ENCODE measurements around the gene SH3RF1.
"Not testable (repeated sequence)": the region's sequence is repeated elsewhere in the genome, so short reads cannot be mapped to it uniquely, and the experiment has no call there.

Gene SH3RF1

GRCh38 chr4:169202145-169202699 is 68.5 kb downstream of the SH3RF1 start:
- TF ChIP-seq CTCF (conservative IDR thresholded peaks at IDR 0.05; ENCODE audit: low read depth, low read length) = no peak
- no peak for DNase-seq (ENCODE audit: low read depth)
- H3K4me3 ChIP-seq (ENCODE audit: low read length) = no peak overlapping the region

- no peak for DNase-seq (ENCODE audit: low read depth)
- TF ChIP-seq CTCF (conservative IDR thresholded peaks at IDR 0.05; ENCODE audit: low read depth, low read length) = no peak
- no peak overlapping the region for H3K4me3 ChIP-seq (ENCODE audit: low read length)
Observed at GRCh38 chr4:169201222-169202144, 69.3 kb downstream of the SH3RF1 start.

- no peak overlapping the region for H3K4me3 ChIP-seq (ENCODE audit: low read length)
- no peak for DNase-seq (ENCODE audit: low read depth)
- no peak for TF ChIP-seq CTCF (conservative IDR thresholded peaks at IDR 0.05; ENCODE audit: low read depth, low read length)
Observed at GRCh38 chr4:169200361-169201030, 70.3 kb downstream of the SH3RF1 start.

- no peak for TF ChIP-seq CTCF (conservative IDR thresholded peaks at IDR 0.05; ENCODE audit: low read depth, low read length)
- no peak for DNase-seq (ENCODE audit: low read depth)
- no peak overlapping the region for H3K4me3 ChIP-seq (ENCODE audit: low read length)
Observed at GRCh38 chr4:169199184-169199583, 71.6 kb downstream of the SH3RF1 start.

- no peak overlapping the region for H3K4me3 ChIP-seq (ENCODE audit: low read length)
- no peak for TF ChIP-seq CTCF (conservative IDR thresholded peaks at IDR 0.05; ENCODE audit: low read depth, low read length)
- DNase-seq (ENCODE audit: low read depth) = no peak
Observed at GRCh38 chr4:169198167-169198566, 72.6 kb downstream of the SH3RF1 start.

- not testable (repeated sequence) for DNase-seq (ENCODE audit: low read depth); H3K4me3 ChIP-seq (ENCODE audit: low read length)
Observed at GRCh38 chr4:169197206-169197605, 73.5 kb downstream of the SH3RF1 start.

- TF ChIP-seq CTCF (conservative IDR thresholded peaks at IDR 0.05; ENCODE audit: low read depth, low read length) = no peak
- no peak for DNase-seq (ENCODE audit: low read depth)
- no peak overlapping the region for H3K4me3 ChIP-seq (ENCODE audit: low read length)
Observed at GRCh38 chr4:169195032-169195431, 75.7 kb downstream of the SH3RF1 start.

GRCh38 chr4:169189968-169190367 is 80.8 kb downstream of the SH3RF1 start:
- not testable (repeated sequence) for DNase-seq (ENCODE audit: low read depth); H3K4me3 ChIP-seq (ENCODE audit: low read length)
